ENCODE measurements around the gene LARGE2.

DNA sequence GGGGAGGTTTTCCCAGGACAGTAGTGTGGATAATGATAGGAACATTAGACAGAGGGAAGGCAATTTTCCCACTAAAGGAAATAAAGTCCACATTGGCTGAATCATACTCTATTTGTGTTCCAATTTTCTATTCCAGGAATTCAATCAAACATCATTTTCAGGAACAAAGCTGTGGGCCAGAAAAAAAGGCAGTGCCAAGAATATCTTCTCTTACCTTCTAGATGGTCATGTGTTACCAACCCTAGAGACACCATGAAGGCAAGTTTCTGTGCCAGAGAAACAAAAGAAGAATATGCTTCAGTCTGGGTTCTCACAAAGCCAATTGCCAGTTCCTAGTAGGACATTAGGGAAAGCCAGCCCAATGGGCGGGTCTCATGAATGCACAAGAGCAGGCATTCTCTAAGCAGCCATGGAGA is 27.5 kb downstream of the LARGE2 start:
- TF ChIP-seq, protein P1, sequence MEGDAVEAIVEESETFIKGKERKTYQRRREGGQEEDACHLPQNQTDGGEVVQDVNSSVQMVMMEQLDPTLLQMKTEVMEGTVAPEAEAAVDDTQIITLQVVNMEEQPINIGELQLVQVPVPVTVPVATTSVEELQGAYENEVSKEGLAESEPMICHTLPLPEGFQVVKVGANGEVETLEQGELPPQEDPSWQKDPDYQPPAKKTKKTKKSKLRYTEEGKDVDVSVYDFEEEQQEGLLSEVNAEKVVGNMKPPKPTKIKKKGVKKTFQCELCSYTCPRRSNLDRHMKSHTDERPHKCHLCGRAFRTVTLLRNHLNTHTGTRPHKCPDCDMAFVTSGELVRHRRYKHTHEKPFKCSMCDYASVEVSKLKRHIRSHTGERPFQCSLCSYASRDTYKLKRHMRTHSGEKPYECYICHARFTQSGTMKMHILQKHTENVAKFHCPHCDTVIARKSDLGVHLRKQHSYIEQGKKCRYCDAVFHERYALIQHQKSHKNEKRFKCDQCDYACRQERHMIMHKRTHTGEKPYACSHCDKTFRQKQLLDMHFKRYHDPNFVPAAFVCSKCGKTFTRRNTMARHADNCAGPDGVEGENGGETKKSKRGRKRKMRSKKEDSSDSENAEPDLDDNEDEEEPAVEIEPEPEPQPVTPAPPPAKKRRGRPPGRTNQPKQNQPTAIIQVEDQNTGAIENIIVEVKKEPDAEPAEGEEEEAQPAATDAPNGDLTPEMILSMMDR (IDR thresholded peaks at IDR 0.05) = no peak
- no peak for TF ChIP-seq POLR2A (IDR thresholded peaks at IDR 0.05)
